WI38 (cell line): Measurements from ENCODE around the gene LGALS7.
"Not testable (repeated sequence)": the region's sequence is repeated elsewhere in the genome, so short reads cannot be mapped to it uniquely, and the experiment has no call there.

Experiments
- H3K4me3 ChIP-seq: 2 replicates; pipeline ENCODE4 v1.5.1; 2011; ENCODE audit warnings: low read depth, mild to moderate bottlenecking, control low read depth, low read length
- CTCF ChIP-seq: IDR thresholded peaks from 2 replicates; pipeline ENCODE4 v1.5.1; 2012; ENCODE audit warnings: low read depth, mild to moderate bottlenecking, control low read depth, low read length

Gene LGALS7

GRCh38 chr19:38769635-38770211 is 3.6 kb downstream of the LGALS7 start:
- TF ChIP-seq CTCF: peak; percentile 48
- no peak overlapping the region for H3K4me3 ChIP-seq

- H3K4me3 ChIP-seq: no peak overlapping the region
- TF ChIP-seq CTCF: no peak
Observed at GRCh38 chr19:38766276-38767047, 6.9 kb downstream of the LGALS7 start.

DNA sequence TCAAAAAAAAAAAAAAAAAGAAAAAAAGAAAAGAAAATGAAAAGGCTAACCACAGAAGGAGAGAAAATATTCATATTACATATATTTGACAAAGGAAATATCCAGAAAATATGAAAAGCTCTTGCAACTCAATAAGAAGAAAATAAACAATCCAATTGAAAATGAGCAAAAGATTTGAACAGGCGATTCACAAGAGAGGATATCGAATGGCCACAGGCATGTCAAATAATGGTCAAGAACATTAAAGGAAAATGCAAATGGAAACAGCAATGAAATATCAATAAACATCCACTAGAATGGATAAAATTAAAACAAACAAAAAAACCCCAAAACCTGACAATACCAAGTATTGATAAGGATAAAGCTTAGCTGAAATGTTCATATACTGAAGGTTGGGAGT is 8.1 kb downstream of the LGALS7 start:
- TF ChIP-seq CTCF: no peak

GRCh38 chr19:38763795-38764220 is 9.5 kb downstream of the LGALS7 start:
- TF ChIP-seq CTCF: no peak
- H3K4me3 ChIP-seq: no peak overlapping the region

More for the DNA sequence above, 8.1 kb downstream of the LGALS7 start:
- H3K4me3 ChIP-seq: no peak overlapping the region

GRCh38 chr19:38761884-38762389 is 11.4 kb downstream of the LGALS7 start:
- H3K4me3 ChIP-seq: not testable (repeated sequence)

- not testable (repeated sequence) for H3K4me3 ChIP-seq
Observed at GRCh38 chr19:38760805-38761517, 12.4 kb downstream of the LGALS7 start.

- no peak for TF ChIP-seq CTCF
- H3K4me3 ChIP-seq: no peak overlapping the region
Observed at GRCh38 chr19:38759590-38760003, 13.7 kb downstream of the LGALS7 start.

- not testable (repeated sequence) for H3K4me3 ChIP-seq
Observed at GRCh38 chr19:38754196-38754595, 19.1 kb downstream of the LGALS7 start.

GRCh38 chr19:38753783-38754182 is 19.5 kb downstream of the LGALS7 start:
- H3K4me3 ChIP-seq: not testable (repeated sequence)
